PC-9 (cell line): ENCODE results near the gene PIK3C2G. TPM values are rescaled to one million over a fixed set of nuclear protein-coding genes. Genes with fewer than 3 reads are reported as not detected.

ENCODE experiments used
- BruUV-seq: library from RNA; stranded (reverse); fragments of 400-500 nt; replicated peaks from 2 replicates; lab custom pipeline; 2021; lab: Mats Ljungman, UMichigan
- CTCF ChIA-PET: fragments of 300-600 bp; sonication (Branson Sonifier 250); formaldehyde crosslinking; loops from one replicate; lab custom pipeline; 2022; ENCODE audit warnings: antibody characterized with exemption; lab: Charles Lee
- POLR2A ChIA-PET: fragments of 300-600 bp; sonication (Branson Sonifier 250); formaldehyde crosslinking; loops from one replicate; lab custom pipeline; 2022; ENCODE audit warnings: antibody characterized with exemption; ENCODE audit not compliant: unreplicated experiment; lab: Charles Lee
- DNase-seq, 2 experiments: peaks; one replicate each; pipeline versions ENCODE4 v3.0.0 to v3.0.0-alpha.2; 2015 to 2022; ENCODE audit warnings: mixed read lengths in 1 of 2
- H2AFZ ChIP-seq: fragments of 200-600 bp; sonication (generic); 2 replicates; pipeline ENCODE4 v1.8.1; 2017; ENCODE audit warnings: antibody characterized with exemption
- H3F3A ChIP-seq: fragments of 200-600 bp; sonication (generic); 2 replicates; pipeline ENCODE4 v1.8.1; 2017; ENCODE audit warnings: antibody characterized with exemption, mild to moderate bottlenecking, low read depth; ENCODE audit not compliant: insufficient read depth
- H3K27ac ChIP-seq: fragments of 200-600 bp; sonication (generic); 2 replicates; pipeline ENCODE4 v1.6.1; 2016; ENCODE audit warnings: mixed run types
- H3K27me3 ChIP-seq: fragments of 200-600 bp; sonication (generic); 2 replicates; pipeline ENCODE4 v1.6.1; 2016; ENCODE audit warnings: low read depth, mixed run types; ENCODE audit not compliant: insufficient read depth
- H3K36me3 ChIP-seq: fragments of 200-600 bp; sonication (generic); 2 replicates; pipeline ENCODE4 v1.6.1; 2016; ENCODE audit warnings: low read depth, mixed run types
- H3K4me1 ChIP-seq: fragments of 200-600 bp; sonication (generic); replicated peaks from 2 replicates; pipeline ENCODE4 v1.6.1; 2016; ENCODE audit warnings: mixed run types; ENCODE audit not compliant: insufficient read depth
- H3K4me2 ChIP-seq: fragments of 200-600 bp; sonication (generic); 2 replicates; pipeline ENCODE4 v1.6.1; 2017; ENCODE audit warnings: mixed run types
- H3K4me3 ChIP-seq: fragments of 200-600 bp; sonication (generic); 2 replicates; pipeline ENCODE4 v1.6.1; 2016; ENCODE audit warnings: mixed run types
- H3K79me2 ChIP-seq: fragments of 200-600 bp; sonication (generic); 2 replicates; pipeline ENCODE4 v1.6.1; 2017; ENCODE audit warnings: low read depth, mixed run types
- H3K9me2 ChIP-seq: fragments of 200-600 bp; sonication (generic); 2 replicates; pipeline ENCODE4 v1.8.1; 2017; ENCODE audit warnings: mild to moderate bottlenecking; ENCODE audit not compliant: insufficient read depth
- H3K9me3 ChIP-seq: fragments of 200-600 bp; sonication (generic); 2 replicates; pipeline ENCODE4 v1.8.1; 2016; ENCODE audit warnings: low read depth; ENCODE audit not compliant: insufficient read depth
- H4K20me1 ChIP-seq: fragments of 200-600 bp; sonication (generic); 2 replicates; pipeline ENCODE4 v1.8.1; 2017; ENCODE audit not compliant: insufficient read depth
- CTCF ChIP-seq: fragments of 200-600 bp; sonication (generic); conservative IDR thresholded peaks from 2 replicates; pipeline ENCODE4 v1.6.1; 2017; ENCODE audit warnings: mixed run types, antibody characterized with exemption, mild to moderate bottlenecking, moderate library complexity
- EZH2 ChIP-seq: fragments of 200-600 bp; sonication (generic); IDR thresholded peaks from 2 replicates; pipeline ENCODE4 v1.8.0; 2017; ENCODE audit warnings: antibody characterized with exemption, low read depth
- intact Hi-C: fragments of 100-400 bp; cut with micrococcal nuclease; formaldehyde crosslinking; loops from one replicate; pipeline ENCODE4 v1.10.0; 2022; ENCODE audit not compliant: unreplicated experiment
- total RNA-seq: library from RNA; stranded (reverse); gene quantifications from 2 replicates; pipeline ENCODE4 v1.2.3, GENCODE V29; 2021

PIK3C2G gene
- total RNA-seq, 1 experiment from 2014 or later = 1.4 TPM

- CTCF ChIA-PET = no interaction called here
- intact Hi-C loops = no loop called here
Observed at GRCh38 chr12:18297902-18298301, 36.6 kb downstream of the PIK3C2G start.

GRCh38 chr12:18302809-18303430, 41.6 kb downstream of the PIK3C2G start:
- CTCF ChIA-PET = no interaction called here
- BruUV-seq = no TSS peak

More at GRCh38 chr12:18297902-18298301, 36.6 kb downstream of the PIK3C2G start:
- no peaks in the 10 kb centered on the region for H4K20me1 ChIP-seq
- no peaks in the 10 kb centered on the region for H3K79me2 ChIP-seq
- BruUV-seq = no TSS peak
- no peaks in the 10 kb centered on the region for H3F3A ChIP-seq
- no peaks in the 10 kb centered on the region for H3K36me3 ChIP-seq
- no peak overlapping the region for H3K27ac ChIP-seq
- H2AFZ ChIP-seq = no peak overlapping the region
- no peaks in the 10 kb centered on the region for H3K9me2 ChIP-seq
- DNase-seq = no peak
- POLR2A ChIA-PET = no interaction called here
- H3K4me3 ChIP-seq = no peak overlapping the region
- H3K4me2 ChIP-seq = no peak overlapping the region
- no peaks in the 10 kb centered on the region for H3K4me1 ChIP-seq
- TF ChIP-seq EZH2 (no peak), CTCF (no peak)
- no peaks in the 10 kb centered on the region for H3K27me3 ChIP-seq
- no peaks in the 10 kb centered on the region for H3K9me3 ChIP-seq

GRCh38 chr12:18304609-18305008, 43.3 kb downstream of the PIK3C2G start:
- DNase-seq = no peak
- H2AFZ ChIP-seq = no peak overlapping the region
- no peaks in the 10 kb centered on the region for H3K4me1 ChIP-seq
- H3K79me2 ChIP-seq = no peaks in the 10 kb centered on the region
- intact Hi-C loops = no loop called here
- TF ChIP-seq EZH2 = no peak
- TF ChIP-seq CTCF = no peak
- no peaks in the 10 kb centered on the region for H3K36me3 ChIP-seq
- BruUV-seq = no TSS peak
- H3F3A ChIP-seq = no peaks in the 10 kb centered on the region
- H3K27me3 ChIP-seq = no peaks in the 10 kb centered on the region
- ChIA-PET CTCF (interaction anchor here (0.7 kb wide), 1 partner anchor 559 kb away, joined by 4 read pairs; no protein-coding TSS in a partner anchor), POLR2A (no interaction called here)
- no peak overlapping the region for H3K4me2 ChIP-seq
- H3K27ac ChIP-seq = no peak overlapping the region
- no peaks in the 10 kb centered on the region for H4K20me1 ChIP-seq
- H3K9me2 ChIP-seq = no peaks in the 10 kb centered on the region
- H3K4me3 ChIP-seq = no peak overlapping the region
- H3K9me3 ChIP-seq = no peaks in the 10 kb centered on the region

More at GRCh38 chr12:18302809-18303430, 41.6 kb downstream of the PIK3C2G start:
- POLR2A ChIA-PET = no interaction called here
- Histone ChIP-seq H3K4me1 (no peaks in the 10 kb centered on the region), H3K4me2 (no peak overlapping the region), H3K27me3 (no peaks in the 10 kb centered on the region), H3K4me3 (no peak overlapping the region), H3K36me3 (no peaks in the 10 kb centered on the region), H3K9me3 (no peaks in the 10 kb centered on the region), H4K20me1 (no peaks in the 10 kb centered on the region), H2AFZ (no peak overlapping the region), H3K27ac (no peak overlapping the region), H3F3A (no peaks in the 10 kb centered on the region), H3K79me2 (no peaks in the 10 kb centered on the region), H3K9me2 (no peaks in the 10 kb centered on the region)
- TF ChIP-seq EZH2 (no peak), CTCF (no peak)
- no peak for DNase-seq
- intact Hi-C loops = no loop called here
